SK-N-SH (cell line): ENCODE results near the gene NME9. TPM values are rescaled to one million over a fixed set of nuclear protein-coding genes. Genes with fewer than 3 reads are reported as not detected.

Experiments used
- CTCF ChIA-PET: fragments of 300-600, 350-600 bp; formaldehyde crosslinking; extraction: SDS; loops from one replicate; lab custom pipeline; 2021; lab: Yijun Ruan, JAX
- POLR2A ChIA-PET: fragments of 350-600 bp; sonication (Branson Sonifier 250); formaldehyde crosslinking; extraction: SDS; loops from one replicate; lab custom pipeline; 2020; ENCODE audit warnings: antibody characterized with exemption, inconsistent platforms; lab: Yijun Ruan, JAX
- DNase-seq: peaks from one replicate; pipeline ENCODE4 v3.0.0; 2012
- H2AFZ ChIP-seq: fragments of 200-600 bp; sonication (generic); 2 replicates; pipeline ENCODE4 v1.8.1; 2016; ENCODE audit warnings: antibody characterized with exemption, mild to moderate bottlenecking, low read depth
- H3F3A ChIP-seq: fragments of 200-600 bp; sonication (generic); replicated peaks from 2 replicates; pipeline ENCODE3; 2016; ENCODE audit warnings: antibody characterized with exemption, mild to moderate bottlenecking; ENCODE audit not compliant: insufficient read depth
- H3K27ac ChIP-seq, 2 experiments: fragments of 200-500 bp in 1 of 2; fragments of 200-600 bp in 1 of 2; sonication (Bioruptor generic) in 1 of 2; sonication (generic), shearing (Covaris generic) in 1 of 2; 2 replicates each; pipeline versions ENCODE4 v1.5.1 to v1.6.1; 2014 to 2016; ENCODE audit warnings: low read depth in 2 of 2, inconsistent platforms in 1 of 2, low read length in 1 of 2, mild to moderate bottlenecking in 1 of 2, mixed read lengths in 1 of 2
- H3K27me3 ChIP-seq: fragments of 200-600 bp; sonication (generic), shearing (Covaris generic); 2 replicates; pipeline ENCODE4 v1.6.1; 2016; ENCODE audit warnings: mixed run types; ENCODE audit not compliant: insufficient read depth
- H3K36me3 ChIP-seq, 2 experiments: fragments of 200-500 bp in 1 of 2; fragments of 200-600 bp in 1 of 2; sonication (Bioruptor generic) in 1 of 2; sonication (generic) in 1 of 2; replicated peaks in 1 of 2; 2 replicates each; pipeline versions ENCODE3 to v1.5.1; 2014 to 2016; ENCODE audit warnings: low read length in 1 of 2, mild to moderate bottlenecking in 1 of 2; ENCODE audit not compliant: insufficient read depth in 2 of 2, control insufficient read depth in 1 of 2
- H3K4me1 ChIP-seq, 2 experiments: fragments of 200-500 bp in 1 of 2; fragments of 200-600 bp in 1 of 2; sonication (Bioruptor generic) in 1 of 2; sonication (generic), shearing (Covaris generic) in 1 of 2; 2 replicates each; pipeline versions ENCODE4 v1.5.1 to v1.6.1; 2014 to 2016; ENCODE audit warnings: low read depth in 1 of 2, low read length in 1 of 2, mixed run types in 1 of 2; ENCODE audit not compliant: insufficient read depth in 2 of 2, control insufficient read depth in 1 of 2
- H3K4me2 ChIP-seq: fragments of 200-600 bp; sonication (generic), shearing (Covaris generic); 2 replicates; pipeline ENCODE4 v1.6.1; 2017; ENCODE audit warnings: mixed run types
- H3K4me3 ChIP-seq, 2 experiments: fragments of 200-500 bp in 1 of 2; fragments of 200-600 bp in 1 of 2; sonication (Bioruptor generic) in 1 of 2; sonication (generic), shearing (Covaris generic) in 1 of 2; 2 replicates each; pipeline versions ENCODE4 v1.5.1 to v1.8.1; 2014 to 2016; ENCODE audit warnings: low read depth in 2 of 2, inconsistent platforms in 1 of 2, low read length in 1 of 2, mild to moderate bottlenecking in 1 of 2, mixed read lengths in 1 of 2, moderate library complexity in 1 of 2
- H3K79me2 ChIP-seq: fragments of 200-600 bp; sonication (generic); 2 replicates; pipeline ENCODE4 v1.8.1; 2017; ENCODE audit warnings: mild to moderate bottlenecking; ENCODE audit not compliant: insufficient read depth
- H3K9ac ChIP-seq: fragments of 200-600 bp; sonication (generic); 2 replicates; pipeline ENCODE4 v1.6.1; 2017; ENCODE audit warnings: mixed run types
- H3K9me2 ChIP-seq: fragments of 200-600 bp; sonication (generic); 2 replicates; pipeline ENCODE4 v1.6.1; 2017; ENCODE audit warnings: mixed run types
- H3K9me3 ChIP-seq: fragments of 200-600 bp; sonication (generic); 2 replicates; pipeline ENCODE4 v1.6.1; 2017; ENCODE audit warnings: mixed run types, mild to moderate bottlenecking, moderate library complexity
- H4K20me1 ChIP-seq: fragments of 200-600 bp; sonication (generic); 2 replicates; pipeline ENCODE4 v1.6.1; 2017; ENCODE audit warnings: mild to moderate bottlenecking, mixed run types; ENCODE audit not compliant: insufficient read depth
- CTCF ChIP-seq: fragments of 200-600 bp; sonication (generic); IDR thresholded peaks from 2 replicates; pipeline ENCODE4 v1.6.1; 2017; ENCODE audit warnings: antibody characterized with exemption, mild to moderate bottlenecking, moderate library complexity
- EP300 ChIP-seq, 2 experiments: IDR thresholded peaks; 2 replicates each; pipeline versions ENCODE4 v1.4.0 to v1.6.1; 2012; ENCODE audit warnings: borderline replicate concordance in 1 of 2, low read depth in 1 of 2, low read length in 1 of 2
- EZH2phosphoT487 ChIP-seq: fragments of 200-600 bp; sonication (generic); IDR thresholded peaks from 2 replicates; pipeline ENCODE4 v1.6.1; 2017; ENCODE audit warnings: low read depth, mixed run types, mild to moderate bottlenecking, antibody characterized with exemption, moderate library complexity, borderline replicate concordance
- FOXJ3 ChIP-seq: sonication (generic); formaldehyde crosslinking; IDR thresholded peaks from 2 replicates; pipeline ENCODE4 v1.5.1; 2020; ENCODE audit warnings: mild to moderate bottlenecking, missing genetic modification reagents
- JUND ChIP-seq: IDR thresholded peaks from 2 replicates; pipeline ENCODE4 v1.4.0; 2012
- NFIC ChIP-seq: IDR thresholded peaks from 2 replicates; pipeline ENCODE4 v1.4.0; 2012; ENCODE audit warnings: borderline replicate concordance
- NRF1 ChIP-seq: IDR thresholded peaks from 2 replicates; pipeline ENCODE4 v1.6.1; 2012; ENCODE audit warnings: low read depth, mild to moderate bottlenecking, low read length
- RAD21 ChIP-seq: IDR thresholded peaks from 2 replicates; pipeline ENCODE4 v1.6.1; 2012; ENCODE audit warnings: mild to moderate bottlenecking, low read length
- RCOR1 ChIP-seq: fragments of 150-350 bp; IDR thresholded peaks from 2 replicates; pipeline ENCODE4 v1.6.1; 2017; ENCODE audit warnings: antibody characterized with exemption, low read length
- RXRA ChIP-seq: IDR thresholded peaks from 2 replicates; pipeline ENCODE4 v1.4.0; 2012; ENCODE audit warnings: low read depth, mild to moderate bottlenecking, borderline replicate concordance
- TAF1 ChIP-seq: IDR thresholded peaks from 2 replicates; pipeline ENCODE4 v1.6.1; 2012; ENCODE audit warnings: low read depth, mild to moderate bottlenecking, low read length, moderate library complexity, borderline replicate concordance
- ZBTB33 ChIP-seq: IDR thresholded peaks from 2 replicates; pipeline ENCODE4 v1.4.0; 2012; ENCODE audit warnings: low read depth, borderline replicate concordance
- whole genome bisulfite sequencing: methylation state at CpG from one replicate; pipeline ENCODE4 v1.1.6; 2017; ENCODE audit warnings: low lambda C conversion rate; 5-methylcytosine and 5-hydroxymethylcytosine counted together
- polyA plus RNA-seq, 3 experiments: library from polyadenylated mRNA; depleted of rRNA; stranded (reverse); fragments of >200 nt; gene quantifications; 2 replicates each; pipeline ENCODE4 v1.2.3, GENCODE V29; 2012
- TF ChIP-seq, protein P1 (sequence below): IDR thresholded peaks from 2 replicates; pipeline ENCODE4; 2012
- TF ChIP-seq, protein P2 (sequence below): IDR thresholded peaks from 2 replicates; pipeline ENCODE4 v1.4.0; 2012; ENCODE audit warnings: low read depth

The NME9 gene
- polyA plus RNA-seq, 1 of the 3 experiments (the other 2 are of a cell fraction): 0.43 TPM

DNA sequence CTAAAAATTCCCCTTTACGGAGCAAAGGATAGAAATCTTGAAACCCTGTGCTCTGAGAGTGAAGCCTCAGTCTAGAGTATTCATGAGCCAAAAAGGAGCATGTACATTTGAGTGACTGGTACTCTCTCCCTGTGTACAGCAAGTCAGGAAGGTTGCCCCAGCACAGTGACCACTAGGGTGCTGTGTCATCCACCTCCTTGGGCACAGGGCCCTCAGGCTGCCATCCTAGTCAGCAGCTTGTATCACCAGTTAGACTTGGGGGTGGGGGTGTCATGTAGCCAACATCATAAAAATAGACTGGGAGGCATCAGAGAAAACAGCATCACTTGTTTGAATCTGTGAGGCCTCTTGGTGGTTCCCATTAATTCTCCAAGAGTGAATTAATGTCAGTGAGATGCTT, 12.0 kb downstream of the NME9 start:
- ChIA-PET CTCF (interaction anchor here (1.0 to 1.8 kb wide), 2 partner anchors 11 to 13 kb away, joined by 3 to 4 read pairs; no protein-coding TSS in a partner anchor), POLR2A (no interaction called here)
- peaks cover 7% of the 10 kb centered on the region for H3F3A ChIP-seq
- no peaks in the 10 kb centered on the region for H3K9me3 ChIP-seq
- H4K20me1 ChIP-seq: no peaks in the 10 kb centered on the region
- no peaks in the 10 kb centered on the region for H3K9me2 ChIP-seq
- TF ChIP-seq FOXJ3 (CRISPR knock-in tag) (no peak), RCOR1 (no peak), NFIC (no peak), NRF1 (no peak), JUND (no peak), RXRA (no peak), CTCF (no peak), EP300 (IDR thresholded peaks at IDR 0.05; ENCODE audit: borderline replicate concordance in 1 of 2, low read depth in 1 of 2, low read length in 1 of 2) (no peak), RAD21 (no peak), TAF1 (no peak), EZH2phosphoT487 (no peak), ZBTB33 (no peak)
- TF ChIP-seq, protein P1, sequence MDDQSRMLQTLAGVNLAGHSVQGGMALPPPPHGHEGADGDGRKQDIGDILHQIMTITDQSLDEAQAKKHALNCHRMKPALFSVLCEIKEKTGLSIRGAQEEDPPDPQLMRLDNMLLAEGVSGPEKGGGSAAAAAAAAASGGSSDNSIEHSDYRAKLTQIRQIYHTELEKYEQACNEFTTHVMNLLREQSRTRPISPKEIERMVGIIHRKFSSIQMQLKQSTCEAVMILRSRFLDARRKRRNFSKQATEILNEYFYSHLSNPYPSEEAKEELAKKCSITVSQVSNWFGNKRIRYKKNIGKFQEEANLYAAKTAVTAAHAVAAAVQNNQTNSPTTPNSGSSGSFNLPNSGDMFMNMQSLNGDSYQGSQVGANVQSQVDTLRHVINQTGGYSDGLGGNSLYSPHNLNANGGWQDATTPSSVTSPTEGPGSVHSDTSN: no peak
- TF ChIP-seq, protein P2, sequence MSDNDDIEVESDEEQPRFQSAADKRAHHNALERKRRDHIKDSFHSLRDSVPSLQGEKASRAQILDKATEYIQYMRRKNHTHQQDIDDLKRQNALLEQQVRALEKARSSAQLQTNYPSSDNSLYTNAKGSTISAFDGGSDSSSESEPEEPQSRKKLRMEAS: no peak
- TF ChIP-seq, all 33 proteins: peak for 0
- DNase-seq: no peak
- H3K4me2 ChIP-seq: no peak overlapping the region
- H2AFZ ChIP-seq: no peak overlapping the region
- H3K9ac ChIP-seq: no peak overlapping the region
- H3K4me1 ChIP-seq: peaks cover 0 to 10% of the 10 kb centered on the region in 2 experiments; a peak in 1 of 4 replicates
- no peaks in the 10 kb centered on the region for H3K27me3 ChIP-seq
- no peaks in the 10 kb centered on the region for H3K36me3 ChIP-seq
- H3K27ac ChIP-seq: no peak overlapping the region
- H3K4me3 ChIP-seq: no peak overlapping the region
- no peaks in the 10 kb centered on the region for H3K79me2 ChIP-seq
- 86% methylated on average over 1 of the region's 1 CpG for WGBS
